ENCODE measurements around the gene FOXP4. TPM values are rescaled to one million over a fixed set of nuclear protein-coding genes. Genes with fewer than 3 reads are reported as not detected.

FOXP4 gene
- total and polyA plus RNA-seq, 9 donors: 2.3 to 37.4 (median 15.5) TPM

GRCh38 chr6:41599015-41599851, 53.1 kb downstream of the FOXP4 start:
- DNase-seq: peak in 1 of 5 donors; percentile 12
- no peaks in the 10 kb centered on the region for H3K4me1 ChIP-seq (ENCODE audit: insufficient read depth)
- TF ChIP-seq, protein P1, sequence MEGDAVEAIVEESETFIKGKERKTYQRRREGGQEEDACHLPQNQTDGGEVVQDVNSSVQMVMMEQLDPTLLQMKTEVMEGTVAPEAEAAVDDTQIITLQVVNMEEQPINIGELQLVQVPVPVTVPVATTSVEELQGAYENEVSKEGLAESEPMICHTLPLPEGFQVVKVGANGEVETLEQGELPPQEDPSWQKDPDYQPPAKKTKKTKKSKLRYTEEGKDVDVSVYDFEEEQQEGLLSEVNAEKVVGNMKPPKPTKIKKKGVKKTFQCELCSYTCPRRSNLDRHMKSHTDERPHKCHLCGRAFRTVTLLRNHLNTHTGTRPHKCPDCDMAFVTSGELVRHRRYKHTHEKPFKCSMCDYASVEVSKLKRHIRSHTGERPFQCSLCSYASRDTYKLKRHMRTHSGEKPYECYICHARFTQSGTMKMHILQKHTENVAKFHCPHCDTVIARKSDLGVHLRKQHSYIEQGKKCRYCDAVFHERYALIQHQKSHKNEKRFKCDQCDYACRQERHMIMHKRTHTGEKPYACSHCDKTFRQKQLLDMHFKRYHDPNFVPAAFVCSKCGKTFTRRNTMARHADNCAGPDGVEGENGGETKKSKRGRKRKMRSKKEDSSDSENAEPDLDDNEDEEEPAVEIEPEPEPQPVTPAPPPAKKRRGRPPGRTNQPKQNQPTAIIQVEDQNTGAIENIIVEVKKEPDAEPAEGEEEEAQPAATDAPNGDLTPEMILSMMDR (IDR thresholded peaks at IDR 0.05): no peak
- no peak for TF ChIP-seq POLR2A (IDR thresholded peaks at IDR 0.05)
- TF ChIP-seq EP300 (IDR thresholded peaks at IDR 0.05): no peak
- intact Hi-C loops (cut with DNase I): loop anchor here in 1 of 4 donors (10.0 kb wide), 1 partner anchor 134 kb away; no protein-coding TSS in a partner anchor
- H3K9me3 ChIP-seq: no peaks in the 10 kb centered on the region
- no peak overlapping the region for H3K27ac ChIP-seq
- H3K36me3 ChIP-seq: no peaks in the 10 kb centered on the region
- no peaks in the 10 kb centered on the region for H3K27me3 ChIP-seq
- 82 to 86% (median 83%) methylated on average over 17 to 21 of the region's 21 CpGs for WGBS, 3 donors
- H3K4me3 ChIP-seq: no peak overlapping the region

DNA sequence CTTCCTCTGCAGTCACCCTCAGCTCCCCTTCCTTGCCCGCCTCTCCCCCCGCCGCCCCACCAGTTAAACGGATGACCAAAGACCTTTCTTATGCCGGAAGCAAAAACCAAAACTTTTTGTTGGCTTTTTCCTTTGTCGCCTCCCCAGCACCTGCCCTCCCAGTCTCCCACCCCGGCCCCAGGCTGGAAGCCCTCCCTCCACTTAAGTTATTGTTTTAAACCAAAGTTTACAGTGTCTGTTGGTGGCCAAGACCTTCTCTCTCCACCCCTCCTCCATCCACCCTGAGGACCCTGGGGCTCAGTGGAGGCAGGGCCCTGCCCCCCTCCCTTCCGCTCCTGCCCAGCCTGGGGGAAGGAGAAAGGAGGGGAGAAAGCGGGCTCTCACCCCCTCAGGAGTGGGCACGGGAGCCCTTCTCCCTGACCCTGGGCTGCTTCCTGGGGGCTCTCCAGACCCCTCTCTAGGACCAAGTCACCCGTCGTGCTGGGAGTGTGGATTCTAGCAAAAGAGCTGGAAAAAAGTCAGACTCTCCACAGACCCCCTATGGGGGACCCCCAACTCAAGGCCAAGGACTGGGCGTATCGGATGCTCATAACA, 53.8 kb downstream of the FOXP4 start:
- TF ChIP-seq EP300 (IDR thresholded peaks at IDR 0.05): no peak
- no peak for TF ChIP-seq POLR2A (IDR thresholded peaks at IDR 0.05)
- TF ChIP-seq, protein P1 (IDR thresholded peaks at IDR 0.05): no peak
- WGBS, 3 donors: 81 to 85% (median 83%) methylated on average over 14 of the region's 14 CpGs
- intact Hi-C loops (cut with DNase I): loop anchor here in 1 of 4 donors (10.0 kb wide), 1 partner anchor 135 kb away; no protein-coding TSS in a partner anchor
- no peaks in the 10 kb centered on the region for H3K4me1 ChIP-seq (ENCODE audit: insufficient read depth)
- H3K27ac ChIP-seq: no peak overlapping the region
- H3K4me3 ChIP-seq: no peak overlapping the region
- H3K9me3 ChIP-seq: no peaks in the 10 kb centered on the region
- H3K27me3 ChIP-seq: no peaks in the 10 kb centered on the region
- no peaks in the 10 kb centered on the region for H3K36me3 ChIP-seq
- DNase-seq: no peak

GRCh38 chr6:41600499-41601247, 54.5 kb downstream of the FOXP4 start:
- 70 to 78% (median 72%) methylated on average over 22 of the region's 22 CpGs for WGBS, 3 donors
- H3K4me1 ChIP-seq (ENCODE audit: insufficient read depth): no peaks in the 10 kb centered on the region
- H3K9me3 ChIP-seq: no peaks in the 10 kb centered on the region

DNA sequence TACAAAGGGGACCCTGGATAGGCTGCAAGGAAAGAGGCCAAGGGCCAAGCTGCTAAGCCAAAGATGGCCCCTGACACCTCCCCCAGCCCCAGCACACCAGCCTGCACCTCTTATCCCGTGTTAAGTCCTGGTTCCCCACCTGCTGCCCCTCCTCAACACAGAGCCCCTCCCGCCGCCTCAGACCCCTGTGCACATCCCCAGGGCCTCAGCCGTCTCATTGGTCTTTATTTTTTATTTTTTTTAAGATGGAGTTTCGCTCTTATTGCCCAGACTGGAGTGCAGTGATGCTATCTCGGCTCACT, 55.0 kb downstream of the FOXP4 start:
- WGBS, 3 donors: 79 to 92% (median 89%) methylated on average over 6 of the region's 6 CpGs
- intact Hi-C loops (cut with DNase I): no loop called here

More at GRCh38 chr6:41600499-41601247, 54.5 kb downstream of the FOXP4 start:
- Histone ChIP-seq H3K27ac (no peak overlapping the region), H3K36me3 (no peaks in the 10 kb centered on the region), H3K4me3 (no peak overlapping the region), H3K27me3 (no peaks in the 10 kb centered on the region)
- DNase-seq: no peak
- intact Hi-C loops (cut with DNase I): no loop called here
- TF ChIP-seq POLR2A (IDR thresholded peaks at IDR 0.05): no peak
- TF ChIP-seq, protein P1 (IDR thresholded peaks at IDR 0.05): no peak
- TF ChIP-seq EP300 (IDR thresholded peaks at IDR 0.05): no peak

More for the DNA sequence above, 55.0 kb downstream of the FOXP4 start:
- Histone ChIP-seq H3K36me3 (no peaks in the 10 kb centered on the region), H3K4me1 (ENCODE audit: insufficient read depth) (no peaks in the 10 kb centered on the region), H3K4me3 (no peak overlapping the region), H3K27ac (no peak overlapping the region), H3K9me3 (no peaks in the 10 kb centered on the region), H3K27me3 (no peaks in the 10 kb centered on the region)
- TF ChIP-seq, protein P1 (IDR thresholded peaks at IDR 0.05): no peak
- no peak for TF ChIP-seq POLR2A (IDR thresholded peaks at IDR 0.05)
- TF ChIP-seq EP300 (IDR thresholded peaks at IDR 0.05): no peak
- no peak for DNase-seq
